ENCODE data around the gene P2RX3. TPM values are rescaled to one million over a fixed set of nuclear protein-coding genes. Genes with fewer than 3 reads are reported as not detected.

The P2RX3 gene
- total RNA-seq, 1 donor from 2014 or later, result not detected

DNA sequence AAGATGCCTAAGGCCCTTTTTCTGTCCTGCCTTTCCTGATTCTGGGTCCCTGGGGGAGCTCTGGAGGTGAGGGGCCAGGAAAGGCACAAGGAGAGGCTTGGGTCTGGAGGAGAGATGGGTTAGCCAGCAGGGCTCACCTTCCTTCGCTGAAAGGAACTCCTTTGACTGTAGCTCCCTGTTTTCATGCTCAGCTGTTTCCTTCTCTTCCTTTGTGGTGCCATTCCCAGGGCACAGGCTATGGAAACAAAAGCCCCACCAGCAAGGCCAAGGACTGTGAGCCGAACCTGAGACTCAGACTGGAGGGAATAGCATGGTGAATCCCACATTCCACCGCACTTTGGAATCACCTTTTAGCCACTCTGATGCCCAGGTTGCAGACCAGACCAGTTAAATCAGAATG lies 78.3 kb downstream of the P2RX3 start:
- Histone ChIP-seq H3K9ac (ENCODE audit: low read length) (no peak overlapping the region), H3K36me3 (ENCODE audit: insufficient read depth, low read length) (peaks cover 6% of the 10 kb centered on the region)
- H3K27ac Mint-ChIP-seq (ENCODE audit: unreplicated experiment), result no peak overlapping the region

DNA sequence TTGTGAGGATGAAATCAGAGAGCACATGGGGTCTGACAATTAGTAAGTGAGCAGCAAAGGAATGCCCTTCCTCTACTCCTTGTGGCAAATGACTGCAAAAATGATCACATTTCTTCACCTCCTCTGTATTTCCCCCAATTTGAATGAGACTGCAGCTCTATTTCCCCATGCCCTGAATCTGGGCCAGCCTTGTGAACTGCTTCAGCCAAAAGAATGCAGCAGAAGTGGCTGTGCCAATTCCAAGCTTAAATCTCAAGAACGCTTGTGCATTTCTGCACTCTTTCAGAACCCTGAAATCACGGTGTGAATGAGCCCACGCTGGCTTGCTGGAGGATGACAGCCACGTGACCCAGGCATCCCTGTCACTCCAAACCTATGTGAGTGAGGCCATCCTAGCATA lies 78.9 kb downstream of the P2RX3 start:
- Histone ChIP-seq H2AFZ (ENCODE audit: low read depth, low read length) (no peak overlapping the region), H3K79me2 (ENCODE audit: insufficient read depth, low read length) (no peaks in the 10 kb centered on the region), H4K20me1 (ENCODE audit: insufficient read depth, low read length) (no peaks in the 10 kb centered on the region), H3K9ac (ENCODE audit: low read length) (no peak overlapping the region), H3K4me3 (ENCODE audit: insufficient read depth, low read depth, low read length) (no peak overlapping the region), H3K9me3 (ENCODE audit: insufficient read depth, low read depth, low read length) (no peaks in the 10 kb centered on the region), H3K4me1 (ENCODE audit: insufficient read depth, low read length) (no peaks in the 10 kb centered on the region), H3K27me3 (ENCODE audit: insufficient read depth, low read length) (no peaks in the 10 kb centered on the region), H3K4me2 (ENCODE audit: low read length) (no peak overlapping the region), H3K36me3 (ENCODE audit: insufficient read depth, low read length) (peaks cover 6% of the 10 kb centered on the region), H3K27ac (ENCODE audit: low read depth, low read length) (no peak overlapping the region)
- DNase-seq (ENCODE audit: low read depth) (peak; percentile 50), FAIRE-seq (no peak)
- Mint-ChIP-seq H3K9me3 (ENCODE audit: unreplicated experiment) (no peaks in the 10 kb centered on the region), H3K4me1 (ENCODE audit: low read depth, unreplicated experiment) (no peaks in the 10 kb centered on the region), H3K36me3 (ENCODE audit: low read depth, unreplicated experiment) (peaks cover 32% of the 10 kb centered on the region), H3K27me3 (ENCODE audit: low read depth, unreplicated experiment) (no peaks in the 10 kb centered on the region), H3K4me3 (ENCODE audit: unreplicated experiment) (no peak overlapping the region), H3K27ac (ENCODE audit: unreplicated experiment) (no peak overlapping the region)
- TF ChIP-seq, protein P1, sequence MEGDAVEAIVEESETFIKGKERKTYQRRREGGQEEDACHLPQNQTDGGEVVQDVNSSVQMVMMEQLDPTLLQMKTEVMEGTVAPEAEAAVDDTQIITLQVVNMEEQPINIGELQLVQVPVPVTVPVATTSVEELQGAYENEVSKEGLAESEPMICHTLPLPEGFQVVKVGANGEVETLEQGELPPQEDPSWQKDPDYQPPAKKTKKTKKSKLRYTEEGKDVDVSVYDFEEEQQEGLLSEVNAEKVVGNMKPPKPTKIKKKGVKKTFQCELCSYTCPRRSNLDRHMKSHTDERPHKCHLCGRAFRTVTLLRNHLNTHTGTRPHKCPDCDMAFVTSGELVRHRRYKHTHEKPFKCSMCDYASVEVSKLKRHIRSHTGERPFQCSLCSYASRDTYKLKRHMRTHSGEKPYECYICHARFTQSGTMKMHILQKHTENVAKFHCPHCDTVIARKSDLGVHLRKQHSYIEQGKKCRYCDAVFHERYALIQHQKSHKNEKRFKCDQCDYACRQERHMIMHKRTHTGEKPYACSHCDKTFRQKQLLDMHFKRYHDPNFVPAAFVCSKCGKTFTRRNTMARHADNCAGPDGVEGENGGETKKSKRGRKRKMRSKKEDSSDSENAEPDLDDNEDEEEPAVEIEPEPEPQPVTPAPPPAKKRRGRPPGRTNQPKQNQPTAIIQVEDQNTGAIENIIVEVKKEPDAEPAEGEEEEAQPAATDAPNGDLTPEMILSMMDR (IDR thresholded peaks at IDR 0.05; ENCODE audit: insufficient read depth, low read depth, low read length), result no peak
- TF ChIP-seq EZH2 (IDR thresholded peaks at IDR 0.05; ENCODE audit: insufficient read depth, low read length), result no peak

More for the DNA sequence above, 78.3 kb downstream of the P2RX3 start:
- Mint-ChIP-seq H3K4me3 (ENCODE audit: unreplicated experiment) (no peak overlapping the region), H3K9me3 (ENCODE audit: unreplicated experiment) (no peaks in the 10 kb centered on the region), H3K27me3 (ENCODE audit: low read depth, unreplicated experiment) (no peaks in the 10 kb centered on the region), H3K36me3 (ENCODE audit: low read depth, unreplicated experiment) (peaks cover 32% of the 10 kb centered on the region), H3K4me1 (ENCODE audit: low read depth, unreplicated experiment) (no peaks in the 10 kb centered on the region)
- no peak overlapping the region for H3K4me3 ChIP-seq (ENCODE audit: insufficient read depth, low read depth, low read length)
- no peak for DNase-seq (ENCODE audit: low read depth)
- H3K79me2 ChIP-seq (ENCODE audit: insufficient read depth, low read length), result no peaks in the 10 kb centered on the region
- no peak overlapping the region for H3K27ac ChIP-seq (ENCODE audit: low read depth, low read length)
- FAIRE-seq, result no peak
- no peaks in the 10 kb centered on the region for H3K27me3 ChIP-seq (ENCODE audit: insufficient read depth, low read length)
- no peaks in the 10 kb centered on the region for H3K9me3 ChIP-seq (ENCODE audit: insufficient read depth, low read depth, low read length)
- no peak overlapping the region for H2AFZ ChIP-seq (ENCODE audit: low read depth, low read length)
- H3K4me2 ChIP-seq (ENCODE audit: low read length), result no peak overlapping the region
- no peaks in the 10 kb centered on the region for H3K4me1 ChIP-seq (ENCODE audit: insufficient read depth, low read length)
- TF ChIP-seq, protein P1 (IDR thresholded peaks at IDR 0.05; ENCODE audit: insufficient read depth, low read depth, low read length), result no peak
- TF ChIP-seq EZH2 (IDR thresholded peaks at IDR 0.05; ENCODE audit: insufficient read depth, low read length), result no peak
- H4K20me1 ChIP-seq (ENCODE audit: insufficient read depth, low read length), result no peaks in the 10 kb centered on the region

DNA sequence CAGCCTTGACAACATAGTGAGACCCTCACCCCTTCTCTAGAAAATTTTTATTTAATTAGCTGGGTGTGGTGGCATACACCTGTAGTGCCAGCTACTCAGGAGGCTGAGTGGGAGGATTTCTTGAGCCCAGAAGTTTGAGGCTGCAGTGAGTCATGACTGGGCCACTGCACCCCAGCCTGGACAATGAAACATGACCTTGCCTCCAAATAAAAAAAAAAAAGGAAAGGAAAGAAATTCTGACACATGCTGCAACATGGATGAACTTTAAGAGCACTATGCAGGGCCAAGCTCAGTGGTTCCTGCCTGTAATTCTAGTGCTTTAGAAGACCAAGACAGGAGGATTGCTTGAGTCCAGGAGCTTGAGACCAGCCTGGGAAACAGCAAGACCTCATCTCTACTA lies 80.0 kb downstream of the P2RX3 start:
- Mint-ChIP-seq H3K9me3 (ENCODE audit: unreplicated experiment) (no peaks in the 10 kb centered on the region), H3K4me3 (ENCODE audit: unreplicated experiment) (no peak overlapping the region), H3K36me3 (ENCODE audit: low read depth, unreplicated experiment) (peaks cover 32% of the 10 kb centered on the region), H3K27me3 (ENCODE audit: low read depth, unreplicated experiment) (no peaks in the 10 kb centered on the region), H3K27ac (ENCODE audit: unreplicated experiment) (no peak overlapping the region), H3K4me1 (ENCODE audit: low read depth, unreplicated experiment) (no peaks in the 10 kb centered on the region)
- H4K20me1 ChIP-seq (ENCODE audit: insufficient read depth, low read length), result no peaks in the 10 kb centered on the region
- peaks cover 4% of the 10 kb centered on the region for H3K36me3 ChIP-seq (ENCODE audit: insufficient read depth, low read length)
- H3K4me3 ChIP-seq (ENCODE audit: insufficient read depth, low read depth, low read length), result no peak overlapping the region
- H3K4me2 ChIP-seq (ENCODE audit: low read length), result no peak overlapping the region
- no peak overlapping the region for H3K9ac ChIP-seq (ENCODE audit: low read length)
- no peaks in the 10 kb centered on the region for H3K4me1 ChIP-seq (ENCODE audit: insufficient read depth, low read length)
- FAIRE-seq (no peak), DNase-seq (ENCODE audit: low read depth) (no peak)
- H3K27ac ChIP-seq (ENCODE audit: low read depth, low read length), result no peak overlapping the region
- no peaks in the 10 kb centered on the region for H3K79me2 ChIP-seq (ENCODE audit: insufficient read depth, low read length)
- H3K27me3 ChIP-seq (ENCODE audit: insufficient read depth, low read length), result no peaks in the 10 kb centered on the region
- TF ChIP-seq EZH2 (IDR thresholded peaks at IDR 0.05; ENCODE audit: insufficient read depth, low read length), result no peak
- TF ChIP-seq, protein P1 (IDR thresholded peaks at IDR 0.05; ENCODE audit: insufficient read depth, low read depth, low read length), result no peak
- H3K9me3 ChIP-seq (ENCODE audit: insufficient read depth, low read depth, low read length), result no peaks in the 10 kb centered on the region
- H2AFZ ChIP-seq (ENCODE audit: low read depth, low read length), result no peak overlapping the region

Measured in astrocyte (in vitro differentiated cells and primary cell).